HG03460 (cell line): ENCODE results near the gene CLDN25.

ENCODE experiments used
- ATAC-seq: cut with Tn5 transposase; IDR thresholded peaks from one replicate; pipeline ENCODE4 v1.9.1; 2021; ENCODE audit not compliant: unreplicated experiment

Gene CLDN25

DNA sequence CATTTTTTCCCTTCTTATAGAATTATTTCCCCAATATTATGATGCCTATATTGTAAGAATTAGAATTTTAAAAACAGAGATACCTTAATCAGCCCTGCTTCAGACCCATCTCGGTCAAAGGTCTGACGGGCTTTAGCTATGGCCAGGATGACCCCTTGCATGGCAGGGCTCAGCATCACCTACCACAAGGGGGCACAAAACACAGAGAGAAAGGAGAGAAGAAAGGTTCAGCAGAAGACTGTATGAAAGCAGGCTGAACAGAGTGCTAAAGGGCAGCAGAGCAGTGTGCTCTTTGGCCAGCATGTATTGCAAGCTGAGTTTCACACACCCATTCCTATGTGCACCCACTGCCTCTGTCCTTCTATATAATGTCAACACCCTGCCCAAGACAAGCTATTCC is 26.8 kb downstream of the CLDN25 start:
- ATAC-seq: no peak

DNA sequence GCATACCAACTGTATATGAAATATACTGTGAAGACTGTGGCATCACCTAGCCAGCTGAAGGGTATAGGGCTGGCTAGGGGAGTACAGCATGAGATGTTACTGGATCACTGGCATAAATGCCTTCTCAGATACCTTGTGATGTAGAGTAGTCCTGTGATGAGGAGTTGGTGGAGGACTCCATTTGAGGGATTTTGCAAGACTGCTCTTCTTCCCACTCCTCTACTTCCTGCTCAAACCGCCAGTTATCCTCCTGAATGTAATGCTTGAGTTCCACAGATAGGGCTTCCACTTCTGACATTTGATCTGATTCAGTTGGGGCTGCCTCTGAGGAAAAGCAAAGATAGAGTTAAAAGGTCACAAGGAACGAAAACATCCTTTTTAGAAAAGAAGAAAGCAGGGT is 29.3 kb downstream of the CLDN25 start:
- no peak for ATAC-seq

DNA sequence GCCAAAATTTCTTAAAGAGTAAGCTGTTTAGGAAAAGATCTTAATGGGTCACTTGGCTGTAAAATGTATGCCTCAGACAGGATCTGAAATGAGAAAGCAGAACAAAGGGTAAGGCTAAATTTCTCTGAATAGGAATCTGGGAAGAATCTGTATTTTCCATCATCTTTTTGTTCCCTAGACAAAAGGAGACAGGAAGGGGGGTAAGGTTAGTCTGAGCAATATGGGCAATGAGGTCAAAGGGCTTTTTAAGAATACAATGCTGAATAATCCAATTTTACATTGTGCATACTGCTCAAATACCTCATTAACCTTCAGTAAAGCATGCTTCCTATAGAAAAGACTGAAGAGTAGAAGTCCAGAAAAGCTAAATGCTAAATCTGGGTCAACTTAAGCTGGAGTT is 34.6 kb downstream of the CLDN25 start:
- ATAC-seq: no peak

- ATAC-seq: no peak
Measured at GRCh38 chr11:113817162-113817561, 37.6 kb downstream of the CLDN25 start.

DNA sequence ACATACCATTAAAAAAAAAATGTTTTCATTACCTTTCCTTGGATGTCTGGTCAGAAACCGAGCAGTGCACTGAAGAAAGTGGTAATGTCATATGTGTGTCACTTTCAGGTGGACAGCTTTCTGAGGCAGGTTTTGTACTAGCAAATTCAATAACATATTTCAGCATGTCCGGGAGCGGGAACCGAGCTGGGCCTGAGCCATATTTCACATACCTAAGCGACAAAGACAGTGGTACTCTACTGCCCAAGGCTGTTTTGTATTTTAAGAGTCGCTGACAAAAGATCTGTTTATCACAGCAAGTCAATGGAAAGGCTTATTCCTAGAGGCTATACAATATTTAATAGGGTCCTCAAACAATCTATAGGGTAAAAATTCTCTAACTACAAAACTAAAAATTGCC is 38.0 kb downstream of the CLDN25 start:
- no peak for ATAC-seq

DNA sequence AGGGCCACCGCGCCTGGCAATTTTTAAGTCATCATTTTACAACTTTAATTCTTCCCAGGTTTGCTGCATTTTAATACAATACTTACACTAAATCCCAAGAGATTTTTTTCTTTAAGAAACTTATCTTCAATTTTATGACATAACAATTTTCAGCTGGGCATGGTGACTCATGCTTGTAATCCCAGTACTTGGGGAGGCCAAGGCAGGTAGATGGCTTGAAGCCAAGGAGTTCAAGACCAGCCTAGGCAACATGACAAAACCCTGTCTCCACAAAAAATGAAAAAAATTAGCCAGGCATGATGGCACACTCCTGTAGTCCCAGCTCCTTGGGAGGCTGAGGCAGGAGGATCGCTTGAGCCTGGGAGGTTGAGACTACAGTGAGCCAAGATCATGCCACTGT is 38.8 kb downstream of the CLDN25 start:
- ATAC-seq: no peak

DNA sequence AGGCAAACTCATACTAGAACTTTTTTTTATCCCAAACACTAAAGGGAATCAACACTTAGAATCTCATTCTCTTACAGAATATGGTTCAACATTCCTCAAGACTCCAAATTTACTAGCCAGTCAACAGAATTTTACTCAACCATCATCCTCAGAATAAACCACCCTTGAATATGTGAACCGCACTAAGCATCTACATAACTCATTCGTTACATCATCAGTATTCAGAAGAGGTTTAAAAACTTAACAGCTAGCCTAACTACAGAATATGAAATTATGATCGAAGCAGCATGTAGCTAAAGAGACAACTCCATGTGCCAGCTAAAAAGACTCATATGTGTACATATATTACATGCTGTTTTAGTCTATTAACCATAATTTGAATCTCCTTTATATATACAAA is 47.9 kb downstream of the CLDN25 start:
- no peak for ATAC-seq

- no peak for ATAC-seq
Measured at GRCh38 chr11:113828191-113828590, 48.6 kb downstream of the CLDN25 start.

DNA sequence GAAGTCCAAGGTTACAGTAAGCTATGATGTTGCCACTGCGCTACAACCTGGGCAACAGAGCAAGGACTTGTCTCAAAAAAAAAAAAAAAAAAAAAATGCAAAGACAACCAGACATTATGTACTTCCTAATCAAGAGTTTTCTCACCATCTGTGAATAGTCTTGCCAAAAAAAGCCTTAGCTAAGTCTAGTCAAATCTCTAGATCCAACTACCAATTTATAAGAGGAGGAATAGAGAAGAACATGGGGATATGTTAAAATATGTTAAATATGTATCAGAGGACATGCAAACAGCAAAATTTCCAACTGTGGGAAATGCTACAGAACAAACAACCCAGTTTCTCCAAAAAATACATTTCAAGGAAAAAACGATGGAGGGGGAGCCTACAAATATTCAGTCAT is 50.2 kb downstream of the CLDN25 start:
- ATAC-seq: no peak
